ENCODE results near the gene IL34. TPM values are rescaled to one million over a fixed set of nuclear protein-coding genes. Genes with fewer than 3 reads are reported as not detected.
"Not testable (repeated sequence)": the region's sequence is repeated elsewhere in the genome, so short reads cannot be mapped to it uniquely, and the experiment has no call there.

IL34 gene
- total RNA-seq, 2 donors from 2014 or later, result 0.39 to 2.2 TPM

GRCh38 chr16:70670175-70670574, 23.8 kb downstream of the IL34 start:
- Histone ChIP-seq H3K36me3 (peaks cover 80% of the 10 kb centered on the region), H3K27me3 (no peaks in the 10 kb centered on the region), H3K9me3 (peaks cover 0 to 5% of the 10 kb centered on the region in 2 donors), H3K27ac (no peak overlapping the region), H3K4me1 (no peaks in the 10 kb centered on the region), H3K4me3 (no peak overlapping the region)
- TF ChIP-seq, protein P1, sequence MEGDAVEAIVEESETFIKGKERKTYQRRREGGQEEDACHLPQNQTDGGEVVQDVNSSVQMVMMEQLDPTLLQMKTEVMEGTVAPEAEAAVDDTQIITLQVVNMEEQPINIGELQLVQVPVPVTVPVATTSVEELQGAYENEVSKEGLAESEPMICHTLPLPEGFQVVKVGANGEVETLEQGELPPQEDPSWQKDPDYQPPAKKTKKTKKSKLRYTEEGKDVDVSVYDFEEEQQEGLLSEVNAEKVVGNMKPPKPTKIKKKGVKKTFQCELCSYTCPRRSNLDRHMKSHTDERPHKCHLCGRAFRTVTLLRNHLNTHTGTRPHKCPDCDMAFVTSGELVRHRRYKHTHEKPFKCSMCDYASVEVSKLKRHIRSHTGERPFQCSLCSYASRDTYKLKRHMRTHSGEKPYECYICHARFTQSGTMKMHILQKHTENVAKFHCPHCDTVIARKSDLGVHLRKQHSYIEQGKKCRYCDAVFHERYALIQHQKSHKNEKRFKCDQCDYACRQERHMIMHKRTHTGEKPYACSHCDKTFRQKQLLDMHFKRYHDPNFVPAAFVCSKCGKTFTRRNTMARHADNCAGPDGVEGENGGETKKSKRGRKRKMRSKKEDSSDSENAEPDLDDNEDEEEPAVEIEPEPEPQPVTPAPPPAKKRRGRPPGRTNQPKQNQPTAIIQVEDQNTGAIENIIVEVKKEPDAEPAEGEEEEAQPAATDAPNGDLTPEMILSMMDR (IDR thresholded peaks at IDR 0.05), result no peak
- no peak for DNase-seq (ENCODE audit: low spot score)

- not testable (repeated sequence) for H3K4me3 ChIP-seq; H3K27ac ChIP-seq; H3K9me3 ChIP-seq; H3K4me1 ChIP-seq; H3K27me3 ChIP-seq; DNase-seq (ENCODE audit: low spot score)
- H3K36me3 ChIP-seq, result peaks cover 80% of the 10 kb centered on the region
These were observed 24.6 kb downstream of the IL34 start for GRCh38 chr16:70670938-70671337.

- Histone ChIP-seq H3K4me3 (no peak overlapping the region), H3K4me1 (no peaks in the 10 kb centered on the region), H3K27me3 (no peaks in the 10 kb centered on the region), H3K9me3 (no peaks in the 10 kb centered on the region), H3K36me3 (peaks cover 87% of the 10 kb centered on the region), H3K27ac (no peak overlapping the region)
- TF ChIP-seq, protein P1 (IDR thresholded peaks at IDR 0.05), result no peak
- DNase-seq (ENCODE audit: low spot score), result no peak
These were observed 28.1 kb downstream of the IL34 start for GRCh38 chr16:70674221-70675014.

DNA sequence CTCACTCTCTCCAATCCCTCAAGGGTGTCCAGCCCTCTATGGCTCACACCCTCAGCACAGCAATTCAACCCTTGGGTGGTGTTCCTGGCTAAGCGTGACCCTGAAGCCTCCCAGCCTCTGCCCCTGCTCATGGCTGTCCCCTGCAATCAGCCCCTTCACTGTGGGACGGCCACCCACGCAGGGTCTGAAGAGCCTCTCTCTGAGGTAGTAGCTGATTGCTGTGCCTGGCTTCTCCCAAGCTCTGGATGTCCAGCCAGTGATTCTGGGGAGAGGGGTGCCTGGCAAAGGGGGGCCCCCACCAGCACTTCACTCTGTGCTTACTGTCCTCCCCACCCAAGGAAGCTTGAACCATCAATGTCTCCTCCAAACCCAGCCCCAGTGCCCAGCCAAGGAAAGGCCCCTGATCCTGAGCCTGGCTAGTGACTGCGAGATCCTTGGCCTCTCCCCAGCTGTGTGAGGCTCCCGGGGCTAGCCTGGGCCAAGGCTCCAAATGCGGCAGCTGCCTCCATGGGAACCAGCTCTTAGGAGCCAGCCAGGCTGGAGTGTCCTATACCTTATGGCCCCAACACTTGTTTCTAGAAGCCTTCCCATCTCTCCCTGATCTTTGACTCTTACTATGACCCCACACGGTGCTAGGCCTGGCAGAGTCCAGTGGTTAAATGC, 29.6 kb downstream of the IL34 start:
- TF ChIP-seq, protein P1 (IDR thresholded peaks at IDR 0.05), result no peak
- Histone ChIP-seq H3K9me3 (no peaks in the 10 kb centered on the region), H3K27me3 (no peaks in the 10 kb centered on the region), H3K4me1 (peaks cover 0 to 10% of the 10 kb centered on the region in 2 donors), H3K4me3 (no peak overlapping the region), H3K36me3 (peaks cover 75% of the 10 kb centered on the region), H3K27ac (no peak overlapping the region)
- no peak for DNase-seq (ENCODE audit: low spot score)

- H3K27ac ChIP-seq, result no peak overlapping the region
- H3K4me1 ChIP-seq, result peaks cover 0 to 19% of the 10 kb centered on the region in 2 donors
- DNase-seq (ENCODE audit: low spot score), result no peak
- H3K36me3 ChIP-seq, result peaks cover 66% of the 10 kb centered on the region
- TF ChIP-seq, protein P1 (IDR thresholded peaks at IDR 0.05), result no peak
- no peaks in the 10 kb centered on the region for H3K9me3 ChIP-seq
- no peak overlapping the region for H3K4me3 ChIP-seq
- H3K27me3 ChIP-seq, result no peaks in the 10 kb centered on the region
These were observed 30.5 kb downstream of the IL34 start for GRCh38 chr16:70676675-70677498.
